Activated CD4-positive, alpha-beta T cell treated with anti-CD3 and anti-CD28 coated beads, Interleukin-2, Interleukin-6, amounts not matched to agents 100 ng/mL and 50 ng/mL, durations not matched to agents 16 hours and 8 hours (primary cell): ENCODE results near the gene AAK1.
"Not testable (repeated sequence)": the region's sequence is repeated elsewhere in the genome, so short reads cannot be mapped to it uniquely, and the experiment has no call there.

Experiments used
- DNase-seq: peaks from one replicate; pipeline ENCODE4 v3.0.0-alpha.2; 2020

Gene AAK1

DNA sequence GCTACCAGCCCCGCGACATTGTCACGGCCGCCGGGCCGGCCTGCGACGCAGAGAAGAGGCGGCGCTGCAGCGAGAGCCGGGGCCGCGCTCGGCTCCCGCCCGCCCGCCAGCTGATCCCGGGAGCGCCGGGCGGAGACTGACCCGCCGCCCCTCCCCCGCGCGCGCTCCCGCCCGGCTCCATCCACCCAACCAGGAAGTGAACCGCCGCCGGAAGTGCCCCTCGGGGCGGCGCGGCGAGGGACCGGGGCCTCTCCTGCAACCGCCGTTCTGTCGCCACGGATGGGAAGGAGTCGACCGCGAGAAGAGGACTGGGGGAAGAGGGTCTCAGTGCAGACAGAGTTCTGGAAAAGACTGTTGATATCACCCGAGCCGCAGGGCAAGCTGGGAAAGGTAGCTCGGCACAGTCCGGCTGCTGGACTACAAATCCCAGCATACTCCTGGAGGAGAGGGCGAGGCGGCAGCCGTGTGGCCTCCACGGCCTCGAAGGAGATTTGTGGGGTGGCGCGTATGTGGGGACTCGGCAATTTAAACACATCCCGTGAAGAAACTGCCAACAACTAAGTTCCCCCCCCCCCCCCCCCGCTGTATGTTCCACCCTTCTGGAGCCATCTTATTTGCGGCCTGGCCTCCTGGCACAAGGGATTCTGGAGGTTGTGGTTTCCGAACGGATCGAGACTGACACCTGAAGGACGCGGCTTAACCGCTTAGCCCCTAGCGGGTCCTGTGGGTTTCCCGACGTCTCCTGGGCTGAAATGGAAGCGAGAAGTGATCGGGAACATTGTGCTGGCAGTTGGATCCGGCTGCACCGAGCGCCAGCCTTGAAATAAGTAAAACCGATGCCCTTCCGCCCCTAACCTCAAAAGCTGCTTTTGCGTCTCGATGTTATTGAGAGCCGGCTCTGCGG is at the start of gene AAK1:
TSS of gene AAK1 (minus strand) at position 138 of the 904 bp plus-strand sequence. CDS start 699 bp downstream, outside the sequence.
- DNase-seq: peak; percentile 93

DNA sequence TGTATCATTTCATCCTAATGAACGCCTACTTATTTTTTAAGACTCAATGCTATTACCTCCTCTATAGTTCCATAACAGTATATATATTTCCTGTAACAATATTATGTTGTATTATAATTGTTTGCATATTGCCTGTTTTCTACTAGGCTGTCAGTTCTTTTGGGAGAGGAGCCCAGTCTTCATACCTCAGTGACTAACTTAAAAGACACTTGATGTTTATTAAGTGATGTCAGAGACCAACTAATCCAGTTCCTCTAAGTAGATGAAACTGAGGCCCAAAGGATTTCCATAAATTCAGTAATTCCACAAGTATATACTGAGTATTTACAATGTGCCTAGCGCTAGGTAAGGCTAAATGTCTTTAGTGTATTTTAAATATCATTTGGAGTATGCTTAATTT is 48.9 kb upstream of the AAK1 start:
- no peak for DNase-seq

DNA sequence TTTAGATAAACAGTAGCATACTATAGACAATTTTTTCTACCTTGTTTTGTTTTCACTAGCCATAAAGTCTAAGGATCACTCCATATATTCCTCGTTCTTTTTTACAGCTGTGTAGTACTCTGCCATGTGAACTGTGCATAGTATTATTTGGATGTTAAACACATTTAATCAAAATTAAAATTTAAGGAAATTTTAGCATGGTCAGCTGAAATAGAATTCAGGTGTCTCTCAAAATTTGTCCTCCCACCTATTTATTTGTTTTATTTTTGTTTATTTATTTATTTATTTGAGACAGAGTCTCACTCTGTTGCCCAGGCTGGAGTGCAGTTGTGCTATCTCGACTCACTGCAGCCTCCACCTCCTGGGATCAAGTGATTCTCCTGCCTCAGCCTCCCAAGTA is 46.4 kb upstream of the AAK1 start:
- DNase-seq: no peak

DNA sequence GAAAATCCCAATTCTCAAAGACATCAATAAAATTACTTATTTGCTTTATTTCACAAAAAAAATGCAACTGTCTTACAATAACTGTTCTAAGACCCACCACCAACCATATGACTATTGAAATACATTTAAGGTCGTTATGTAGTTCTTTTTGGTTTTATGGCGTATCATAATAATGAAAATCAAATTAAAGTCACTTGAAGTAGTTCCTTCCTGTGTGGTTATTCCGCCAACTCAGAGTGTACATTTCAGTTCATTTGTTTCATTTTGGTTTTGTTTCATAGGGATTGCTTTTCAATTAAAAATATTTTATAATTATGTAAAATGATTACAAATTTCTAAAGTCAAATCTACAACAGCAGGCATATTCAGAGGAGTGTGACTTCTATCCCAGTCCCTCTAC is 45.9 kb upstream of the AAK1 start:
- DNase-seq: peak; percentile 27

DNA sequence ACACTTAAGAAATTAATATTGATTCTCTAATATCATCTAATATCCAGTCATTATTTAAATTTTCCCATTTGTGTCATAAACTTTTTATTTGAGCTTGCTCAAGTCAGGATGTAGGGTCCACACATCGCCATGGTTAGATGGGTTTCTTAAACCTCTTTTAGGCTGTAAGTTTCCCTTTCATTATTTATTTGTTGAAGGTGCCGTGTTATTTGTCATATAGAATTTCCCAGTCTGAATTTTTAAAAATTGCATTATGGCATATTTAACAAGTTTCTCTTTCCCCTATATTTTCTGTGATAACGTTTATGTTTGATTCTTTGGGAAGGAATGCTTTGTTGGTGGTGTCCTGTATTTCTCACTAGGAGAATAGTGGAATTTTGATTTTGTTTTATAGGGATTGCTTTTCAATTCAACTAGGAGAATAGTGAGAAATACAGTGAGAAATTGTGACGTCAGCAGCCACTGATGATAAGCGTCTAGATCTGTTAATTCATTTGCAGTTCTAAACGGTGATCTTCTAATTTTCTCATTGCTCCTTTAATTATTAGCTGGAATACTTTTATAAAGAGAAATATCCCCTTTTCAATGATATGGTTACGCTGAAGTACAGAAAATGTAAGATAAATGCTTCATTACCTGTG is 44.6 kb upstream of the AAK1 start:
- DNase-seq: no peak

DNA sequence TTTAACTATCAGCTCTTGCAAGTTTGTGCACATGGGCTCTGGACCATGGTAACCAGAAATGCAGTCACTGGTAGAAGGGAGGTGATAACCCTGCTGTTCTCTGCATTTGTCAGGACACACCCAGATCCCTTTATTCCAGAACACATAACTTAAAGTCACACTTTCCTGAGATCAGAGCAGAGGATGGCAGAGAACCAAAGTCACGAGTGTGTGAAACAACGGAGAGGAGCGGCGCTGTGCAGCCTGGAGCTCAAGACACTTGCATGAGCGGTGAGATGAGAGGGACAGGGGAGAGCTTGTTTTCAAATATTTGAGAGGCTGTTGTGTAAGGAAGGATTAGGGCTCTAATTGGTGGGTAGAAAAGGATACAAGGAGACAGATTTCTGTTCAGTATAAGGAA is 43.3 kb upstream of the AAK1 start:
- DNase-seq: no peak

DNA sequence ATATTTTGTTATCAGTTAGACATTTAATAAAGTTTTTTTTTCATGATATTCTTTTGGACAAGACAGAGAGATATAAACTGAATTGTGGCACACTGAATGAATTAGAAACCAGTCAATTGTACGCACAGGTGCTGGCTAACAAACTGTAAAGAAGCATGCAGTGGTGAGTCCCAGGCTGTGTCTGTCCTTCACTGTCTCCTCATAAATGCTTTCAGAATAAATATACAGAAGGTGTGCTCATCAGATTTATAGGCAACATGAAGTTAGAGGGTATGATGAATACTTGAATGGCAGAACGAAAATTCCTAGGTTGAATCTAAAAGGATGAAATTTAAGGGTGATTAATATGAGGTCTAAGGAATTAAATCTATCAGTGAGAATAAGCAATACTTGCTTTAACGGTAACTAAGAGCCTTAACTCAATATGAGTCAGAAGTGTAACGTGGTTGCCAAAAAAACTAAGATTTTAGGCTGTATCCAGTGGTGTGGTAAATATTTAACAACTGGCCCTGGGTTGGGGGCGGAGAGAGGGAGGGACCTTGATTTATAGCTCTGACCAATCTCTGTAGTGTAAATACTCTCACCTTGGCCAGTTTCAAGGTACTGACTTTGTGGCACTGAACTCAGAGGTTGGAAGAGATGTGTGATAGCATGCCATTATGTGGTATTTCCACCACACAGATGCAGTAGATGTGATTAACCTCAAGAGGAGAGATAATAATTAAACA is 41.9 kb upstream of the AAK1 start:
- peak; percentile 76 for DNase-seq

DNA sequence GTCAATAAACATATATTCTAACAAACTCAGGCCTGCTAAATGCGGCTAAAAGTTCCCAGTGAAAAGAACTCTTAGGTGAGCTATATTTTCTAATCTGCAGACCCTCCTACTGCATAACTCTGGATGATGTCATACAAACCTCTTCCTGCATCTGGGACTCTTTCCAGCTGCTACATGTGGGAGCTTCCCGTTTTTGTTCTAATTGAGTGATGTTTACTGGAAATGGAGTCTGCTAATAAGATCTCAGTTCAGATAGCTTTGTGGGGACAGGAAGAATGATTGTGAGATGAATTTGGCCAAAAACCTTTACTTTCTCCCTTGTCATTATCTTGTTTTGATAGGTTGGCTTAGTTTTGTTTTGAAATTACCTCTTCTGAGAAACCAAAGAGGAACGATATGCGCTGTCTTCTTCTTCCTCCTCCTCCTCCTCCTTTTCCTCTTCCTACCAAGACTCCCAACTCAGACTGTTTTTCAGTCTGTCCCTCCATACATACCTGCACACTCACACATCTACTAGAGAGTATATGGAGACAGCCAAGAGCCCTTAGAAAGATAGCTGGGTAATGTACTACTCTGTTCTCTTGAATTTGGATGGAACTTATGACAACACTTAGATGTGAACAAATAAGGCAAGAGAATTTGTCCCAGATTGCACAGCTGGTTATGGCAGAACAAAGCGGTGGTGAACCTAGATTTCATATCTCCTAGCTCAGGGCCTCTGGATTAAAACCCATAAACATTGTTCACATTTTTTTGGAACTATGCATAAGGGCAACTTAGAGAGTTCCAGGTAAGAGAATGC is 39.8 kb upstream of the AAK1 start:
- peak; percentile 66 for DNase-seq

DNA sequence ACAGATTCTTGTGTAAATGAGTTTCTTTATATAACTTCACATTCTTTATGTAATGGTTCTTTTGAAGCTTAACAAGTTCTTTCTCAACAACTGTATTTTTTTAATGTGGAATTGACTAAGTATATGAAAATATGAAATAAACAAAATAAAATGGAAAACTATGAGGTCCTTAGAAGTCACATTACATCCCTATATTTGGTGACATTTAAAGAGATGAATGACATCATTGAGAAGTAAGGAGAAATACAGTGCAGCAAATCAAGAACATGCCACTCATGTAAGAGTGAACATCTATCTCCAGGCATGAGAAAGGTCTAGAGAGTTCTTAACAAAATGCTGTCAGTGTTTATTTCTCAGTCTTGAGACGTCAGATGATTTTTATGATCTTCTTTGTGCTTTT is 39.0 kb upstream of the AAK1 start:
- no peak for DNase-seq

DNA sequence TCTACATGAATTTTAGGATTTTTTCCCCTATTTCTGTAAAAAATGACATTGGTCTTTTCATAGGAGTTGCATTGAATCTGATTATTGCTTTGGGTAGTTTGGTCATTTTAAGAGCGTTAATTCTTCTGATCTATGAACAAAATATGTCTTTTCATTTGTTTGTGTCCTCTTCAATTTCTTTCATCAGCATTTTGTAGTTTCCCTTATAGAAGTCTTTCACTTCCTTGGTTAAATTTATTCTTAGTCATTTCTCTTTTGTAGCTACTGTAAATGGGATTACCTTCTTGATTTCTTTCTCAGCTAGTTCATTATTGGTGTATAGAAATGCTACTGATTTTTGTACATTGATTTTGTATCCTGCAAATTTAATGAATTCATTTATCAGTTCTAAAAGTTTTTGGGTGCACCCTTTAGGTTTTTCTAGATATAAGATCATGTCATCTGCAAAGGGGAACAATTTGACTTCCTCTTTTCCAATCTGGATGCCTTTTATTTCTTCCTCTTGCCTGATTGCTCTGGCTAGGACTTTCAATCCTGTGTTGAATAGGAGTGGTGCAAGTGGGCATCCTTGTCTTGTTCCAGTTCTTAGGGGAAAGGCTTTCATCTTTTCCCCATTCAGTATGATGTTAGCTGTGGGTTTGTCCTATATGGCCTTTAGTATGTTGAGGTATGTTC is 36.6 kb upstream of the AAK1 start:
- DNase-seq: no peak

DNA sequence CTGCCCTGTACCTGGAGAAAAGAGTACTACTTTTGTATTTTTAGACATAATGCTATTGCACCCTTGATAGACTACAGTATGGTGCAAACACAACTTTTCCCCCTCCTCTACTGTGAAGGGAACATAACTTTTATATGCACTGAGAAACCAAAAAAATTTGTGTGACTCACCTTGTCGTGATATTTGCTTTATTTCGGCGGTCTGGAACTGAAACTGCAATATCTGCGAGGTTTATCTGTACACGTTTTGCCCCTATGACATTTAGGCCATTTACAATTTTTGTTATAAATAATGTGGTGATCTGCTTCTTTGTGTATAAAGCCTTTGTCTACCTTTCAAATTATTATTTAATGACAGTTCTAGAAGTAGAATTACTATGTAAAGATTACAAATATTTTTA is 34.4 kb upstream of the AAK1 start:
- DNase-seq: peak; percentile 54

DNA sequence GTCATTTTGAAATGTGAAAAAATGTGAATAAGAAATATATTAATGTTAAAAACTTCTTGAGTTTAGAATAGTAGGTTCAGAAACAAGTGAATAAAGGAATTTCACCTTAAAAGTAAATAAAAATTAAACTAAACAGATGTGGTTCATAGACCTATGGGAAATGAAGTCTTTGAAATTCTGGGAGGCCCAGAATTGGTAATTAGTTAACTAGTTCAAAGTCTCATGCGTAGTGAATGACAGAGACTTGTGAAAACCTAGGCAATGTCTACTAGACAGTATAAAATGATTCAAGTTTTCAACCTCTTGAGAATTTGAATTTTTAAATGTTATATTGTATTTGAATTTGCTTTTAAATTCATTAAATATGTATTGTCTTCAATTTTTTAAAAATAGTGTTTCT is 32.6 kb upstream of the AAK1 start:
- no peak for DNase-seq

DNA sequence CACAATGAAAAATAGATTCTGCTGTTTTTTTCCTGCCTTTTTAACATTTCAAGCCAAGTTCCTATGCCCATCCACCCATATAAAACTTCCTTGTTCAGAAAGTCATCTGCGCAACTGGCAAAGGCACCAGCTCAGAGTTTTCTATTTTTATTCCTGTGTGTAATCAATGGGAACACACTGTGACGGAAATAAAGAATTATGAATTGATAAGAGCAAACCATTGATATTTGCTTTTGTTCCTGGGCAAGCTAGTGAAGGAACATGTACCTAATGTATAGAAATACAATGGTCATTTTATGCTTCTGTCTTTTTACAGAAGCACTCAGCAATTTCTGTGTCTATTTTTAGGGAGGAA is 30.8 kb upstream of the AAK1 start:
- DNase-seq: no peak

DNA sequence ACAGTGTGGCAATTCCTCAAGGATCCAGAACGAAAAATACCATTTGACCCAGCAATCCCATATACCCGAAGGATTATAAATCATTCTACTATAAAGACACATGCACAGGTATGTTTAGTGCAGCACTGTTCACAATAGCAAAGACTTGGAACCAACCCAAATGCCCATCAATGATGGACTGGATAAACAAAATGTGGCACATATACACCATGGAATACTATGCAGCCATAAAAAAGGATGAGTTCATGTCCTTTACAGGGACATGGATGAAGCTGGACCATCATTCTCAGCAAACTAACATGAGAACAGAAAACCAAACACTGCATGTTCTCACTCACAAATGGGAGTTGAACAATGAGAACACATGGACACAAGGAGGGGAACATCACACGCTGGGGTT is 29.6 kb upstream of the AAK1 start:
- DNase-seq: not testable (repeated sequence)

DNA sequence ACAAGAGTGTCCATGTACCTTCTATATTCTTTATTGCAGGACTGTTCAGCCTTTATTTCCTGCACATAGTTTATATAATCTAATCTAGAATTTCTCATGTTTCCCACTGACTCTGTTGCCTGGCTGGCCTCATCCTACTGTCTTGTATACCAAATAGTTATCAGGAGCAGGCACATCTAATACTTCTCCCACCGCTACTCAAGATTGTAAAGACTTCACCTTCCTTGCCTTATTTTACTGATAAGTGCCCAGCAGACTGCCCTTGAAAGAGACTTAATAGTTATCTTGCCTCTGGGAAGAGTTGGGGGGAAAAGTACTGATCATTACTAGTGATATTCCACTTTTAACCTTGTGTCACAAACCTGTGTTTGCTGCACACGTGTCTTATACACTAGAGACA is 26.1 kb upstream of the AAK1 start:
- no peak for DNase-seq

DNA sequence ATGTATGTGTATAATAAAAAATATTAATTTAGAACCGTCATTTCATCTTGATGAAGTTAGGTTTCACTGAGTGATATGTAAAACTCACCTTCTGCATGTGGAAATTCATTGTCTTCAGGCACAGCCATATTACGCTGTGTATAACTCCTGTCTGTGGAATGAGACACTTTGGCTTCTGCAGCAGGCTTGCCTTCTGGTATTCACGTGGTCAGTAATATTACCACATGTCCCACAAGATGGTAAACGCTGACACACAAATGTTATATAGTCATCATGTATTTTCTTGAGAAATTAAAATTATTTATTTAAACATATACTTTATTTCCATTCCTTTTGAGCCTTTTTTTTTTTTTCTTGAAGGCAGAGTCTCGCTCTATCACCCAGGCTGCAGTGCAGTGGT is 25.1 kb upstream of the AAK1 start:
- DNase-seq: no peak

DNA sequence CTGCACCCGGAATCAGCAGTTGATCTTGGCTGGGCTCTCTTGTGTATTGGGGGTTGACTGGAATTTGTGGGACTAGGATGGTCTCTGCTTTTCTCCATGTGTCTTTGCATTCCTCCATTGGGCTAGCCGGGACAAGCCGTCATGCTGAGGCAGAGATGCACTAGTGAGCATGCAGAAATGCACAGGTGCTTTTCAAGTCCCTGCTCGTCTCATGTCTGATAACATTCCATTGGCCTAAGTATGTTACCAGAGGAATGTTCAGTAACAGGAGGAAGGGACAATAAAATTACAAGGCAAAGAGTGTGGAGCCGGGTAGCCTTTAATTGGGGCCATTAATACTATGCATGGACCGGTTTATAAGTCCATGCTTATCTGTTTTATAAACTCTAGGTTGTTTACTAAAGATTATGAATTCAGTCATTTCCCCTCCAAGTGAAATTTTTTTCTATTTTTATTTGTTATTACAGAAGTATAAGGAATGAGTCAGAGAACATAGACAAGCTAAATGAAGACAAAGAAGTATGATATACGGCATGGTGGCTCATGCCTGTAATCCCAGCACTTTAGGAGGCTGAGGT is 24.4 kb upstream of the AAK1 start:
- DNase-seq: no peak

DNA sequence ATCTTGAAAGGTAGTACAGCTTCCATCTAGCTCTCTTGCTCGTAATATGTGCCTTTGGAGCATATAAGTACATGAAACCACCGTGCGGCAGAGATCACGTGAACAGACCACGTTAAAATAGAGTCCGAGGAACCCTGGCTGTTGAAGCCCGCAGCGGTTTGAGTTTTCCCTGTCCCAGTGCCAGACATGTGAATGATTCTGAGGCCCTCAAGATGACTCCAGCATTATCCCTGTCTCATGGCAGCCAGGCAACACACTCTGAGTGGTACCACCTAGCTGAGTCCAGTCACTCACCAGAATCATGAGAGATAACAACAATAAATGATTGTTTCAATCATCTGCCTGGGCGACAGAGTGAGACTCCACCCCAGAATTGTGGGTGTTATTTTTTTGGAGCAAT is 21.6 kb upstream of the AAK1 start:
- DNase-seq: no peak

DNA sequence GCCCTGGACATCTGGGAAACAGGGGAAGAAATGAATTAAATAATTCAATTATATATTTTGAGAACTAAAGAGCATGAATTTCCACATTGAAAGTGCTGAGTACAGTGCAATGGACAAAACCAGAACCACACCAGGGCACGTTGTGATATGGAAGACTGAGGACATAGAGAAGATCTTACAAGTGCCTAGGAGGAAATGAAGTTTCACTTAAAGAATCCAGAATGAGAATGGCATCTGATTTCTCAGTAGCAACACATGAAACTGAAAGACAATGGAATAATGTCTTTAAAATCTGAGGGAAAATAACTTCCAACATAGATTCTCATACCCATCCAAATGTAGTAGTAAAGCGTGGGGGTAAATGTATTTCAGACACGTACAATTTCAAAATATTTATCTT is 20.3 kb upstream of the AAK1 start:
- DNase-seq: no peak

DNA sequence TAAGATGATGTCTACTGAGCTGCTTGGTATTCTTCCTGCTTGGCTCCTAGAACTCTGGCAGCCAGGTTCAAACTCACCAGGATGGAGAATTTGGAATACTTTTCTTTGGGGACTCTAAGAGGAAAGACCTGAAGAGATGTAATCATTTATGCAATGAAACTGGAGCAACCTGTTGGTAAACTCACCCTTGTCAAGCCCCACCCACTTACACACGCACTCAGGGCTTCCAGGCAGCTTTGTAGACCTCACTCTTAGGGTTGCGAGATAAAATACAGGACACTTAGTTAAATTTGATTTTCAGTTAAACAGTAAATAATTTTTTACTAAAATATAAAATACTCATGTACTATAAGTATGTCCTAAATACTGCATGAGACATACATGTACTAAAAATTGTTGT is 19.0 kb upstream of the AAK1 start:
- not testable (repeated sequence) for DNase-seq

DNA sequence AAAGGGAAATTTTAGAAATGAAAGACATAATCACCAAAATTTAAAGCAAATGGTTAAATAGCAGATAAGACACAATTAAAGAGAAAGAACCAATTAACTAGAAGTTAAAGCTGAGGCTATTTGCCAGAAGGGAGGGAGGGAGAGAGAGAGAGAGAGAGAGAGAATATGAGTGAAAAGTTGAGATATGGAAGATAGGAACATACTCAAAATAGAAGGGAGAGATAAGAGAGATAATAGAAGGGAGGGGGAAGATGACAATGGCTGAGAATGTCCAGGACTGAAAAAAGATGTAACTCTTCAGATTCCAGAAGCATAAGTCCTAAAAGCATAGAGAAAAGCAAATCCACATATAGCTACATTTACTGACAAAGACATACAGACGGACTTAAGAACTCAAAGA is 17.1 kb upstream of the AAK1 start:
- DNase-seq: no peak

DNA sequence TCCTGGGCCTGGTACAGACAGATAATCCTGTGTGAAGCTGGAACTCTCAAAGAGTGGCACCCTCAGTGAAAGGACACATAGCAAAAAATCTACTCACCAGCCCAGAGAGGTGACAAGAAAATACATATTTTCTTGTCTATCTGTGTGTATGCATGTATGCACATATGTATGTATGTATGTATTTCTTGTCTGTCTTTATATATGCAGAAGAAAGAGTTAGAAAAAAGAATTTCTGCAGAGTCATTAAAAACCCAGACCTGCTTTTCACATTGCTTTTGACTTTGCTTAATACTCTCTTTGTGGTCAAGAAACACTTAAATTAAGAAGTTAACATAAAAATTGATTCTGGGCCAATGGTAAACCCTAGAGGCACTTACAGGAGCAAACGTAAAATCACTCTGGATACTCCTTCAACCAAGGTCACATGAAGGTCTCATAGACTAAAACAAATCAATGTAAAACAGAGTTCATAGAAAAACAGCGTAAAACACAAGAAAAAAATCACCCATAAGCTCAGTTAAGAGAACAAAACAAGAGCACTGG is 16.5 kb upstream of the AAK1 start:
- DNase-seq: no peak
